SK-N-DZ (cell line): ENCODE measurements around the gene IPO9.

ENCODE experiments used
- DNase-seq: peaks from one replicate; pipeline ENCODE4 v3.0.0-alpha.2; 2015; ENCODE audit warnings: low spot score

Gene IPO9

GRCh38 chr1:201904579-201904978 is 75.6 kb downstream of the IPO9 start:
- no peak for DNase-seq

GRCh38 chr1:201905234-201905890 is 76.4 kb downstream of the IPO9 start:
- DNase-seq = no peak

GRCh38 chr1:201906336-201906735 is 77.4 kb downstream of the IPO9 start:
- DNase-seq = peak; percentile 56

GRCh38 chr1:201907621-201908020 is 78.7 kb downstream of the IPO9 start:
- no peak for DNase-seq

- no peak for DNase-seq
Measured at GRCh38 chr1:201911826-201912571, 83.0 kb downstream of the IPO9 start.

- DNase-seq = no peak
Measured at GRCh38 chr1:201912832-201913231, 83.9 kb downstream of the IPO9 start.

- no peak for DNase-seq
Measured at GRCh38 chr1:201914456-201915235, 85.7 kb downstream of the IPO9 start.

- peak; percentile 90 for DNase-seq
Measured at GRCh38 chr1:201916649-201917249, 87.8 kb downstream of the IPO9 start.

GRCh38 chr1:201917362-201918033 is 88.5 kb downstream of the IPO9 start:
- DNase-seq = no peak

GRCh38 chr1:201918343-201918742 is 89.4 kb downstream of the IPO9 start:
- no peak for DNase-seq

GRCh38 chr1:201921952-201922558 is 93.1 kb downstream of the IPO9 start:
- DNase-seq = no peak

GRCh38 chr1:201925301-201925567 is 96.3 kb downstream of the IPO9 start:
- DNase-seq = peak; percentile 56

- peak; percentile 33 for DNase-seq
Measured at GRCh38 chr1:201925981-201926645, 97.2 kb downstream of the IPO9 start.

GRCh38 chr1:201928266-201928665 is 99.3 kb downstream of the IPO9 start:
- no peak for DNase-seq

- no peak for DNase-seq
Measured at GRCh38 chr1:201930137-201930536, 101.2 kb downstream of the IPO9 start.

- no peak for DNase-seq
Measured at GRCh38 chr1:201930803-201931202, 101.8 kb downstream of the IPO9 start.
